Activated T-helper 9 cell treated with anti-CD3 and anti-CD28 coated beads, Interleukin-2, amount 50 U/mL, for 16 hours (primary cell): ENCODE measurements around the gene FAM163A.
A peak's percentile ranks its signal among the peaks of the same experiment; 100 is the strongest.
"Not testable (repeated sequence)": the region's sequence is repeated elsewhere in the genome, so short reads cannot be mapped to it uniquely, and the experiment has no call there.

Experiments used
- DNase-seq: peaks from one replicate; pipeline ENCODE4 v3.0.0-alpha.2; 2020; ENCODE audit warnings: low read depth

Gene FAM163A

GRCh38 chr1:179794146-179794545, 51.1 kb downstream of the FAM163A start:
- DNase-seq = no peak

- no peak for DNase-seq
Observed at GRCh38 chr1:179794669-179795068, 51.6 kb downstream of the FAM163A start.

- DNase-seq = no peak
Observed at GRCh38 chr1:179798213-179798863, 55.2 kb downstream of the FAM163A start.

- no peak for DNase-seq
Observed at GRCh38 chr1:179798864-179799516, 55.9 kb downstream of the FAM163A start.

GRCh38 chr1:179800481-179800880, 57.4 kb downstream of the FAM163A start:
- DNase-seq = no peak

- DNase-seq = no peak
Observed at GRCh38 chr1:179803104-179803503, 60.0 kb downstream of the FAM163A start.

- DNase-seq = no peak
Observed at GRCh38 chr1:179803918-179804317, 60.8 kb downstream of the FAM163A start.

- DNase-seq = not testable (repeated sequence)
Observed at GRCh38 chr1:179804417-179804816, 61.3 kb downstream of the FAM163A start.

- DNase-seq = no peak
Observed at GRCh38 chr1:179805291-179806195, 62.5 kb downstream of the FAM163A start.

GRCh38 chr1:179806333-179806732, 63.2 kb downstream of the FAM163A start:
- no peak for DNase-seq

GRCh38 chr1:179807291-179807690, 64.2 kb downstream of the FAM163A start:
- DNase-seq = no peak

GRCh38 chr1:179807691-179808485, 64.8 kb downstream of the FAM163A start:
- no peak for DNase-seq

- DNase-seq = no peak
Observed at GRCh38 chr1:179808503-179808902, 65.4 kb downstream of the FAM163A start.

- DNase-seq = peak; percentile 42
Observed at GRCh38 chr1:179809506-179810366, 66.6 kb downstream of the FAM163A start.

- DNase-seq = no peak
Observed at GRCh38 chr1:179810367-179810715, 67.2 kb downstream of the FAM163A start.

- DNase-seq = no peak
Observed at GRCh38 chr1:179812501-179813292, 69.6 kb downstream of the FAM163A start.

GRCh38 chr1:179813626-179814545, 70.8 kb downstream of the FAM163A start:
- DNase-seq = no peak

- no peak for DNase-seq
Observed at GRCh38 chr1:179814546-179814838, 71.4 kb downstream of the FAM163A start.

- DNase-seq = no peak
Observed at GRCh38 chr1:179815641-179816040, 72.5 kb downstream of the FAM163A start.
